GM21360 (cell line): Measurements from ENCODE around the gene ZNF195.
"Not testable (repeated sequence)": the region's sequence is repeated elsewhere in the genome, so short reads cannot be mapped to it uniquely, and the experiment has no call there.

ENCODE experiments used
- ATAC-seq: cut with Tn5 transposase; IDR thresholded peaks from one replicate; pipeline ENCODE4 v1.9.1; 2021; ENCODE audit warnings: mild to moderate bottlenecking, moderate library complexity; ENCODE audit not compliant: unreplicated experiment

Gene ZNF195

DNA sequence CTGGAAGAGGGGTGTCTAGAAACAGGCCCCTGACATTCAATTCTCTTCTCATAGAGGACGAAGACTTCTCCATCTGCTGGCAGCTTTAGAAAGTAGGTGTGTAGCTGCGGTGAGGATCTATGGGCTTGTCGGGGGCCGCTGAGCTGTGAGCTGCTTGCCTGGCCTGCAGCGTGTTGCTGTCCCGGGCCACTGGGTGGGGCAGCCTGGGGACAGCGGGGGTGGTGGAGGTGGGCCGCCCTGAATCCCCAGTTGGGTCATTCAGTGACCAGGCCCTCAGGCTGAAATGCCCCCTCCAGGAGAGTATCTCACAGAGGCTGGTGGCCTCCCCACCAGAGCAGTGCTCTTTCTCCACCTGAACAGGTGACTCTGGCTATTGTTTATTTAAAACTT is 23.9 kb upstream of the ZNF195 start:
- ATAC-seq = not testable (repeated sequence)

GRCh38 chr11:3402181-3402860 is 23.4 kb upstream of the ZNF195 start:
- not testable (repeated sequence) for ATAC-seq

DNA sequence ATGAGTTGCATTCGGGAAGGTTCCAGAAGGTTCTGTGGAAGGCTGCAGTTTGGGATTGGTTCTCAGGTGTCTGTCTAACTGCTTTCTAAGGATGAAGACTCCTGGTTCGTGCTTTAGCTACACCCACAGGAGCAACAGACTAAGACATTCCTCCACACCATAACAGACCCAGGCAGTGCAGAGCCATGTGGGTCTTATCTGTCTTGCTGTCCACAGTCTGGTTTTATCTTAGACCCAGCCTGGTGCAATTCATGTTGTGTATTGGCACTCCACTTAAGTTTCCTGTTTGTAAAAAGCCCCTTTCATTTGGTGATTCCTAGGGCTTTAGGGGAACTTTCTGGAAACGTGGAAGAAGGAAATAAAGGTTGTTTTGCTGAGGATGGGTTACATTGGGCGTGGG is 22.1 kb upstream of the ZNF195 start:
- not testable (repeated sequence) for ATAC-seq

GRCh38 chr11:3398509-3398908 is 19.6 kb upstream of the ZNF195 start:
- ATAC-seq = not testable (repeated sequence)

GRCh38 chr11:3398106-3398505 is 19.2 kb upstream of the ZNF195 start:
- ATAC-seq = not testable (repeated sequence)

DNA sequence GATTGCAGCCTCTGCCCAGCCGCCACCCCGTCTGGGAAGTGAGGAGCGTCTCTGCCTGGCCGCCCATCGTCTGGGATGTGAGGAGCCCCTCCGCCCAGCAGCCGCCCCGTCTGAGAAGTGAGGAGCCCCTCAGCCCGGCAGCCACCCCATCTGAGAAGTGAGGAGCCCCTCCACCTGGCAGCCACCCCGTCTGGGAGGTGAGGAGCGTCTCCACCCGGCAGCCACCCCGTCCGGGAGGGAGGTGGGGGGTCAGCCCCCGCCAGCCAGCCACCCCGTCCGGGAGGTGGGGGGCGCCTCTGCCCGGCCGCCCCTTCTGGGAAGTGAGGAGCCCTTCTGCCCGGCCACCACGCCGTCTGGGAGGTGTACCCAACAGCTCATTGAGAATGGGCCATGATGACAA is 18.3 kb upstream of the ZNF195 start:
- not testable (repeated sequence) for ATAC-seq

GRCh38 chr11:3395468-3395867 is 16.5 kb upstream of the ZNF195 start:
- not testable (repeated sequence) for ATAC-seq

DNA sequence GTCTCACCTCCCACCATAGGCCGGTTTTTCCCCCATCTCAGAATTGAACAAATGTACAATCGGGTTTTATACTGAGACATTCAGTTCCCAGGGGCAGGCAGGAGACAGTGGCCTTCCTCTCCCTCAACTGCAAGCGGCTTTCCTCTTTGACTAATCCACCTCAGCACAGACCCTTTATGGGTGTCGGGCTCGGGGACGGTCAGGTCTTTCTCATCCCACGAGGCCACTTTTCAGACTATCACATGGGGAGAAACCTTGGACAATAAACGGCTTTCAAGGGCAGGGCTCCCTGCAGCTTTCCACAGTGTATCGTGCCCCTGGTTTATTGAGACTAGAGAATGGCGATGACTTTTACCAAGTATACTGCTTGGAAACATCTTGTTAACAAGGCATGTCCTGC is 16.0 kb upstream of the ZNF195 start:
- ATAC-seq = not testable (repeated sequence)

DNA sequence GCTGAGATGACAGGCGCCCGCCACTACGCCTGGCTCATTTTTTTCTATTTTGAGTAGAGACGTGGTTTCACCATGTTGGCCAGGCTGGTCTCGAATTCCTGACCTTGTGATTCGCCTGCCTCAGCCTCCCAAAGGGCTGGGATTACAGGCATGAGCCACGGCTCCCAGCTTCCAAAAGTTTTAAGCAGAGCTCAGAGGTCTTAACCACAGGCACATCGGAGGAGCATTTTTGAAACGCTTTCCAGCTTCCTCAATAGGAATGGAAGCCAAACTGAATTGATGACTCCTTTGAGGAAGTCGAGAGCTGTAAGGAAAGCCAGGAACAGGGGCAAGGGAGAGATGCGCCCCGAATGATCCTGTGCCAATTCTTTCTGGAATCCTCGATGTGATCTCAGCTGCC is 14.5 kb upstream of the ZNF195 start:
- not testable (repeated sequence) for ATAC-seq

GRCh38 chr11:3382613-3383285 is 3.8 kb upstream of the ZNF195 start:
- ATAC-seq = no peak

- ATAC-seq = no peak
Measured at GRCh38 chr11:3381794-3382193, 2.8 kb upstream of the ZNF195 start.

DNA sequence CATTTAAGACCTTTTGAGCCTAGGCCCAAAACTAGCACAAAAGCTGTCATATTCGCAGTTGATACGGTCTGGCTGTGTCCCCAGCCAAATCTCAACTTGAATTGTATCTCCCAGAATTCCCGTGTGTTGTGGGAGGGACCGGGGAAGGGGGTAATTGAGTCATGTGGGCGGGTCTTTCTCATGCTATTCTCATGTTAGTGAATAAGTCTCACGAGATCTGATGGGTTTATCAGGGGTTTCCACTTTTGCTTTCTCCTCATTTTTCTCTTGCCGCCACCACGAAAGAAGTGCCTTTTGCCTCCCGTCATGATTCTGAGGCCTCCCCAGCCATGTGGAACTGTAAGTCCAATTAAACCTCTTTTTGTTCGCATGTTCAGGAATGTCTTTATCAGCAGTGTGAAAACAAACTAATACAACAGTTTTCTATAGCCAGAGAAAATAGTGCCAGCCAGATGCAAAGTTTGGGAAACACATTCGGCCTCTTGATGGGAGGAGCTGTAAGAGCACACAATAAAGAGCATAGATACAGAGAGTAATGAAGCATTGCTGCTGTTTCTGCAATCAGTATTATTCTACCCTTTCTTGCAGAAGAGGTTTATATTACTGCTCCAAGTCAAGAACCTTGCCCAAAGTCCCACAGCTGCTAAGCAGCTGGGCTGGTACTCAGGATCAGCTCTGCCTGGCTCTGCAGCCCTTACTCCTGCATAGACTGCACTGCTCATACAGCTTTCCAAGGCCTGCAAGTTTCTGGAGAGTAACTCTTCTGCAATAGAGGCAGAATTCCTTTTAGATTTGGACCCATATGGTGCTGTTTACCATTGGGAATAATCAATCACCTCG is 2.0 kb upstream of the ZNF195 start:
- ATAC-seq = no peak

- ATAC-seq = no peak
Measured at GRCh38 chr11:3375552-3375951, 3.4 kb downstream of the ZNF195 start.

- ATAC-seq = no peak
Measured at GRCh38 chr11:3370311-3370870, 8.6 kb downstream of the ZNF195 start.

GRCh38 chr11:3369366-3369765 is 9.6 kb downstream of the ZNF195 start:
- ATAC-seq = no peak

DNA sequence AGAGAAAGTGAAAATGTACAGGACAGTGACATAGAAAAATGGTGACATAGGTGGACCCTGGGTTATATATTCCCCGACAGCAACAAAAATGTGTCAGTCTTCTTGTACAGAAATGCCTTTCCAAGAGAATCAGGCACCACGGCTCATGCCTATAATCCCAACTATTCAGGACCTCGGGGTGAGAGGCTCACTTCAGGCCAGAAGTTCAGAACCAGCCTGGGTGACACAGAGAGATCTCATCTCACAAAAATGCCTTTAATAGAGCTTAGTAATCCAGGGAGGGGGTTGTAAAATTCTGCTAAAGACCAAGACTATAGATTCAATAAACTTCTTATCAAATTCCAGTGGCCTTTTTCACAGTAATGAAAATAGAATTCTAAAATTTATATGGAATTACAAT is 10.7 kb downstream of the ZNF195 start:
- ATAC-seq = no peak

DNA sequence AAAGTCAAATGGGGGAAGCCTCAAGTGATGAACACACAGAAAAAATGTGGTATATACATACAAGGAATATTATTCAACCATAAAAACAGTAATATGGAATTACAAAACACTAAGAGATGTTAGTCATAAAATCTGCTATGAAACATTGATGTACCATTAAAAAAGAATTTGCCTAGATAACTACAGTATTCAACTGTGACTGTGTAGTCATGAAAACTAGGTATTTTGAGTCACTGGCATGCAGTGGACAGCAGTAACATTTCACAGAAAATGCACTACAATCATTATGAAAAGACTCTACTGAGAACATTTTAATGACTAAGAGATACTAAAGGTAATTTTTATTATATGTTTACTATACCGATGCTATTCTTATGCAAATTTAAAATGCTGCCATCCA is 11.7 kb downstream of the ZNF195 start:
- ATAC-seq = no peak

- no peak for ATAC-seq
Measured at GRCh38 chr11:3359092-3359824, 19.7 kb downstream of the ZNF195 start.

DNA sequence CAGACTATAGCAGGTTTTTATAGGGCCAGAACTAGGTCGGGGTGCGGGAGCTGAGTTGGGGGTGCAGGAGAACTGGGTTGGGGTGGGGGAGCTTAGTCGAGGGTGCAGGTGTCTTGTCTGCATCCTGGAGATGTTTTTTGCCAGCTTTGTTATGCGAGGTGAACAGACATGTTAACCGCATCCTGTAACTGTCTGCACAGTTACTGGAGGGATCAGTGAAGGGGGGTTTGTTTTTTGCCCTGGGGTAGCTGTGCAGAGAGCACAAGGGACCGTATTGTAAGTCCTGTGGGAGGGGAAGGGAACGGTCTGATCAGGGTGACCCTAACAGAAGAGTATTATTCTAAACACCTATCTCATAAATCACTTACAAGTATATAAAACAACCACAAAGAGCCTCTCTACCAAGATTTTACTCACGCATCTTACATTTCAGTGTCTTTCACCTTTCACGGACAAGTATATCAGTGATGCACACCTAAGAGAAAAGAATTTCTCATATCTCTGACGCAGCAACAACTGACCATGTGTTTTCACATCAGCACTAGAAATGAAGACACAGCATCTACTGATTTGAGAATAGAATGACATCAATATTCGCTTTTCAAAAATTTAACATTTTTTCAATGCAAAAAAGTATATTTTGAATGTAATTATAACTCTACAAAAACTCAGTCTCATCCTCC is 20.8 kb downstream of the ZNF195 start:
- no peak for ATAC-seq

DNA sequence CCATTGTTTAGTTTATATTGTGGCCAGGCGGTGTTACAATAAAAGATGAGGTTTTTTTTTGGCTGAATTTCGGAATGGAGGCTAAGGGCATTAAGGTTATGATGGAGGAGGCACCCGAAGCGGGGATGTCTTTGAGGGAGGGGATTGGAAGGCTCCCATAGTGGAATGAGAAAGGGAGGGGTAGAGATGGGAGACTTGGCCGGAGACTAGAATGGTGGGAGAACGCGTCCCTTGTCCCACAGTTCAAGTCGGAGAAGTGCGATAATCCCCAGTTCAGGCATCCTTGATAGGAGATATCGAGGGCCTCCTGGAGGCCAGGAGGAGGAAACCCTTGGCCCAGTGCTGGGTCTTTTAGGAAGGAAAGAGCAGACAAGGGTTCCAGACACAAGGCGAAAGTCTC is 21.6 kb downstream of the ZNF195 start:
- no peak for ATAC-seq
